Hematopoietic multipotent progenitor cell (in vitro differentiated cells): Measurements from ENCODE around the gene PUDP. TPM values are rescaled to one million over a fixed set of nuclear protein-coding genes. Genes with fewer than 3 reads are reported as not detected.
A peak's percentile ranks its signal among the peaks of the same experiment; 100 is the strongest.
"Not testable (repeated sequence)": the region's sequence is repeated elsewhere in the genome, so short reads cannot be mapped to it uniquely, and the experiment has no call there.

Experiments used
- DNase-seq, 3 donors: peaks; one replicate each; pipeline ENCODE4 v3.0.0-alpha.2; 2011 to 2015; ENCODE audit warnings: low read depth in 2 of 3, low spot score in 2 of 3
- total RNA-seq: library from RNA; depleted of rRNA; stranded (reverse); fragments of >200 nt; gene quantifications from one replicate; pipeline ENCODE4 v1.2.3, GENCODE V29; 2012

The PUDP gene
- total RNA-seq, result 3.2 TPM

DNA sequence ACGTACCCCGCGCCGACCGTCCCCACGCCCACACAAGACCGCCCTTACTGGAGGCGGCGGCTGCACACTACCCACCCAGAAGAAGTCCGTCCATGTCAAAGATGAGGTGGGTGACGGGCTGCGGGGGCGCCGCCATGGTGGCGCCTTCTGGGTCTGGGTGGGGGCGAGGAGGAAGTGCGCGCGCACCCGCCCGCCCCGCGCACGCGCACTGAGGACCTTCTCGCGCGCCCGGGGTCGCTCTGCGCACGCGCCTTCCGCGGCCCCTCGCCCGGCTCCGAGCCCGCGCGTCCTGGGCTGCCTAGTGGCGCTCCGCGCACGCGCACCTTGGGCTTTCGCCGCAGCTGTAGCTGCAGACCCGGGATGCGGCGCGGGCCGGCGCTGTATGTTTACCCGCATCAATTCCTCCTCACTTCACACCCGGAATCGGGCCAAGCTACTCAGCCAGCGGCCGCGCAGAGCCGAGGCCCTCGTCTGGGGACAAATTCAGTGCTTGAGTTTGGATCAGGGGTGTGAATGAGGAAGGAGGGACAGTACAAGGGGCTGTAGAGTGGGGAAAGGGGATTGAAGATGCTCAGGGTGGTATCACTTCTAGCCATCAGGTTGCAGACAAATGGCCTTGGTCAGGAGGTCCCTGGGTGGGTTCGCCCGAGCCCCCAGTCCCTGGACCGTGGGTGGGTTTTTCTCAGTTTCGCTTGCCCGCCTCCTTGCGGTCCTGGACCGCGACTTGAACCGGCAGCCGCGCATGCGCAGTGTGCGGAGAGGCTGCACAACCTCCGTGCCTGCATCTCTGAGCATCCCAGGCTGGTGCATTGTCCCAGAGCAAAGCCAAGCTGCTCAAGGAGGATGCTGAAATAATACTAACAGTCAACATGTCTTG is at the start of gene PUDP:
Gene PUDP, minus strand, starts transcription at position 176 of the 877 bp plus-strand sequence. Its CDS starts 40 bp downstream, at position 136.
- DNase-seq, result peak; percentile 83 to 96 (median 87)

DNA sequence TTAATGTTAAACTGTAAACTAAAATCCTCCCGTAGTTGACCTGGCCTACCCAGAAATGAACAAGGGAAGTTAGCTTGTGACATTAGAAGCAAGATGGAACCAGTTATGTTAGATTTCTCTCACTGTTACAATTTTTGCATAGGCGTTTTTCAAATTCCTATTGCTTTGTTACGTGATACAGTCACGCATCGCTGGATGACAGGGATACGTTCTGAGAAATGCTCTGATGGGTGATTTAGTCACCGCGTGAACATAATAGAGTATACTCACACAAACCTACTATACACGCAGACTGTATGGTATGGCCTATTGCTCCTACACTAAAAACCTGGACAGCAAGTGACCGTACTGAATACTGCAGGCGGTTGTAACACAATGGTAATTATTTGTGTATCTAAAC is 46.7 kb upstream of the PUDP start:
- no peak for DNase-seq

DNA sequence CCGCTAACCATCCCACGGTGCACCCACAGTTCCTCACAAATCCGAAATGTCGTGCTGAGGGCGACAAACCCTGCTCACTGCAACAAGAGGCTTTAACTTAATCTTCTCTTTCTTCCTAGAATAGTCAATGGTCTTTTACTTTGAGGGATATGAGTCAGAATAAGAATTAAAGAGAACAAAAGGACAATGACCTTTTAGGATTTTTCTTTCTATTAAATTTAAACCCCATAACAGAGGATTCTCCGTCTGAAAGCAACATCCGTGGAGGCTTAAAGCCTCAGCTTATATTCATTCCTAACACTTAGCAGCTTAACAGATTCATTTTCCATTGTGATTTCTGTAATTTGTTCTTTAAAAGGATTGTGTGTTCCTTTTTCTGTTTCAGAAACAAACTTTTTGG is 44.9 kb upstream of the PUDP start:
- no peak for DNase-seq

DNA sequence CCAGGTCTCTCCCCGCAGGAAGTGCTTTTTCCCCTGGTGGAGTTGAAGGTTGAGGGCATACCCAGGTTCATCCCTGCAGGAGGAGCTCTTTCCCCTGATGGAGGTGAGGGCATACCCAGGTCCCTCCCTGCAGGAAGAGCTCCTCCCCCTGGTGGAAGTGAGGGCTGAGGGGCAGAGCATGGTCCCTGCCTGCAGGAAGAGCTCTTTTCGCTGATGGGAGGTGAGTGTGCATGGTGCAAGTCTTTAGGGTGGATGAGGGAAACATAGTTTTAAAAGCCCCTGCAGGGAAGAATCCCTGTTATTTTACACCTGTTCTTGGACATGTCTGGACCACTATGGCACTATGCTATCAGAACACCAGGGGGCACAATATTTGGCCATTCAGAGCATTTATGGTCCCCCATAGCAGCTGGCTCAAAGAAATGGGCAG is 43.7 kb upstream of the PUDP start:
- no peak for DNase-seq

DNA sequence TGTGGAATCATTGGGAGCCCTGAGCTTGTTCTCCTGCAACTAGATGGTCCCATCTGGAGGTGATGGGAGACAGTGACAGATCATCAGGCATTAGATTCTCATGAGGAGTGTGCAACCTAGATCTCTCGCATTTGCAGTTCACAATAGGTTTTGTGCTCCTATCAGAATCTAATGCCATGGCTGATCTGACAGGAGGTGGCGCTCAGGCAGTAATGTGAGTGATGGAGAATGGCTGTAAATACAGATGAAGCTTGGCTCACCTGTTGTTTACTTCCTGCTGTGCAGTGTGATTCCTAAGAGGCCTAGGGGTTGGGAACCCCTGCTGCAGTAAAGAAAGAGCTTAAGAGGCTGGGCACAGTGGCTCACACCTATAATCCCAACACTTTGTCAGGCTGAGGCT is 42.2 kb upstream of the PUDP start:
- no peak for DNase-seq

DNA sequence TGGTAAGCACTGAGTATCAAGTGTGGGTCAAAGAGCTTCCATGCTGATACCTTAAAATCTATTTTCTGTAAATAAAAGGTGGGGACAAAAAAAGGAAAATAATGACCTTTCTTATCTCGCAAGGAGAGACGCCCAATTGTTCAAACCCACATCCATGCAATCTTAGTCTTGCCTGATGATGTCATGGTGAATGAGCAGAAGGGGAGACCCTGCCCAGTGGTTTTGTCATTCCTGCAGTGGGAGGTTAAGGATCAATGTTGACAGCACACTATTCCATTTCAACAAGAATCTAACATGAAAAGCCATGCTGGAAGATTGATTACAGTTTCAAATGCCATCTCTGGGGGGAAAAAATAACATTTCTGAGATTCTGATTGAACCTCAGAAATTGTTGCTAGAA is 40.7 kb upstream of the PUDP start:
- no peak for DNase-seq

DNA sequence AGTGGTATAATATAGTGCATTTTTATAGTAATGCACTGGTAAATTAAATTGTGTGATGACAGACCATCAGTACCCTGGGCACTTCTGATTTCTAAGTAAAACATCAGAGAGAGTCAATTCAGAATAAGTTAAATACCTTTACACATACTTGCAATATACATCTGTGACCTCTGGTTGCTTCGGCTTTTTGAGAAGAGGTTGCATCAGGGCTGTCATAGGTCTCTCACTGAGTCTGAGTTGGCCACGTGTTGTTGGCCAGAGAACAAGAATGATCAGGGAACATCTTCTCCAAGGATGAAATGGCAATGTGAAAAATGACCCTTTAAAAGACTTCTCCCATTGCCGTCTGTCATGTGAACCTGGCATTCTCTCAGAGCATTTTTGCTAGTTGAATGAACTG is 36.9 kb upstream of the PUDP start:
- DNase-seq, result no peak

DNA sequence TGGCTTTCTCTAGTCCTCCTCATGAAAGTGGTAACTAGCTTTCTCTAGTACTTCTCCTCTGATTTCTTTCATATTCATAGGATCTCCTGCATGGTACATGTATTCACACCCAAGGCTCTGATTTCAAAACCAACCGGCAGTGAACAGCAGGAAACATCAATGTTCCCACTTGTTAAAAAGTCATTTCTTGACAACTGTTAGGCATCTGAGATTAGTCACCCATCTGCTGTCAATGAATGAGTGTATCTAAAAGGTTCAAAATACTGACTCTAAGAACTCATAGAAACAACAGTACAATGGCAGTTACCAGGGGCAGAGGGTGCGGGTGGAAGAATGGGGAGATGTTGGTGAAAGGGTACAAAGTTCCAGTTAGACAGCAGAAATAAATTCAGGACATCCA is 31.5 kb upstream of the PUDP start:
- no peak for DNase-seq

DNA sequence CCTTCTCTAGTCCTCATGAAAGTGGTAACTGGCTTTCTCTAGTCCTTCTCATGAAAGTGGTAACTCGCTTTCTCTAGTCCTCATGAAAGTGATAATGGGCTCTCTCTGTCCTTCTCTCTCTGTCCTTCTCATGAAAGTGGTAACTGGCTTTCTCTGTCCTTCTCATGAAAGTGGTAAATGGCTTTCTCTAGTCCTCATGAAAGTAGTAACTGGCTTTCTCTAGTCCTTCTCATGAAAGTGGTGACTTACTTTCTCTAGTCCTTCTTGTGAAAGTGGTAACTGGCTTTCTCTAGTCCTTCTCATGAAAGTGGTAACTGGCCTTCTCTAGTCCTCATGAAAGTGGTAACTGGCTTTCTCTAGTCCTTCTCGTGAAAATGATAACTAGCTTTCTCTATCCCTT is 30.9 kb upstream of the PUDP start:
- DNase-seq, result not testable (repeated sequence)

DNA sequence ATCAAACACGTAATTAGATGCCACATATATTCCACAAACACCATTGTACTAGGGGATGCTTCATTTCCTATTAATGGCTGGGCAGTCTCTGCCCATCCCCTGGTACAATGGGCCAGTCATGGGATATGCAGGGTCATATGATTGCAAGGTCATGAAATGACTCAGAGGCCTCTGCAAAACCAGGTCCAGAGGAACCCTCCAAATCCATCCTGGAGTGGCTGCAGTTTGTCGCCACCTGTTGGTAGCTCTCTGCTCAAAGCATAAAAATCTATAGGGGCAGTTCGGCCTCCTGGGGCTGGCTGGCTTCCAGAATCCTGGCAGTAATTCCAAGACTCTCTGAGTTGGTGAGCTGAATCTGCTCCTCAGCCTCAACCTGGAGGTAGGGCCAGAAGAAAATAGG is 22.9 kb upstream of the PUDP start:
- peak in 2 of 3 donors; percentile 10 to 17 for DNase-seq

DNA sequence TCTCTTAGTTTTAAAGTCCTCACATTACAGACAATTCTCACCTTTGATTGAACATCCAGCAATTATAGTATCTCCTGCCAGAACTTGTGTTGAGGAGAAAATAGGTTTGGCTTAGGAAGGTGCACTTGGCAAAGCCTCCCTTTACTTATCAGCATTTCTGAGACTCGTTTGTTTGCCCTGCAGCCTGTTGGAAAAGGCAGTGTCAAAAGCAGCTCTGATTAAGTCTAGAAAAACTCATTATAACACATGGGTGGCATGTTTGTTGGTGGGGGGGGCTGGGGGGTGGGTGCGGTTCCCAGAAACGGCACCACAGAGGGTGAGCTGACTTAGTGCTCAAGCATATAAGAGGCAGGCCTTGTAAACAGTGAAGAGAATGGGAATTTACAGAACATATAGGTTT is 21.7 kb upstream of the PUDP start:
- DNase-seq, result no peak

DNA sequence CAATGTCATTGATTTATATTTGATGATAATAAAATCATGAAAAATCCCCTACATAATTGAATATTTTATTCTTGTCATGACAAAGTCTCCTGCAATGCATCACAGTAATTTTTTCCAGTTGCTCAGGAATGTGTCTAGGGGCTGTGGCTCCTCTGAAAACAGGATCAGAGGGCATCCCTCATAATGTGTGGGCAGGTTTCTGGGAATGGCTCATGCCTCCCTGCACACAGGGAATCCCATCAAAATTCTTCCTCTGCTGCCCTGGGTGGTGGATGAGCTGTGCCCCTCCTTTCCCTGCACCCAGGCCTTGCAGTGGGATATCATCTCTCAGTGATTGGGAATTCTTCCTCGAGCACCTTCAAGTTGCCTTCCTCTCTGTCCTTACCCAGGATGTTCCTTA is 20.4 kb upstream of the PUDP start:
- no peak for DNase-seq

DNA sequence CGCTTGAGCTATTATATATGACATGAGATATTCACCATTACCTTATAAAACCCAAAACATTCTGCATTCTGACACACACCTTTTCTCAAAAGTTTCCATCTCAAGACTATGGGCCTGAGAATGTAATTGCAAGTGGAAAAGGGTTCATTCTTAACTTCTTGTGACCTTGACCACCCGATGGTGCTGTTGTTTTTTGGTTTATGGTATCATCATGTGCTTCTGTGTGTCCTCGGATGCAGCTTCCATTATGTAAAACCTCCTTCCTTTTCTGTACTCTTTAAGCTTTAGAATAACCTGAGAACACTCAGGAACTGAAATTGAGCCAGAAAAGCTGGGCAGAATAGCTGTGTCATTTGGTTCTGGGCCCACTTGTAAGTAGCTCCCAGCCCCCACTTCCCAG is 16.2 kb upstream of the PUDP start:
- DNase-seq, result no peak

DNA sequence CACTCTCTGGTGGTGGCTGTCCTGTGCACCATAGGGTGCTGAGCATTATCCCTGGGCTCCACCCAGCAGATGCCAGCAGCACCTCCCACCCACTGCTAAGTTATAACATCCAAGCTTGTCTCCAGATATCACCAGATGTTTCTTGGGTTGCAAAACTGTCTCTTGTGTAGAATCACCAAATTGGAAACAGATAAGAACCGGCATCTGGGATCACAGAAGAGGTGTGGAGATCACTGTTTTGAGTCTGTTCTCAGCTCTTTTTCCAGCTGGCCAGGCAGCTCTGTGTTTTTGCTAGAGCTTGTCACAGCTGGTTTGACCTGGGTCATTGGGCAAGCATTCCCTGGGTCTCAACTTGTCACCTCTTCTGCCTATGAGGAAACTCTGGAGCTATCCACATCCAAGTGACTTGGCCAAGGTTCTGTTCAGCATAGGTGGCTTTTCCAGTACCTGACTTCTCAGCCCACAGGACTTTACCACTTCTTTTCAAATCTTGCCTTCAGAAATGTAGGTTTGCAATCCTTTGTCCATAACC is 15.3 kb upstream of the PUDP start:
- no peak for DNase-seq

DNA sequence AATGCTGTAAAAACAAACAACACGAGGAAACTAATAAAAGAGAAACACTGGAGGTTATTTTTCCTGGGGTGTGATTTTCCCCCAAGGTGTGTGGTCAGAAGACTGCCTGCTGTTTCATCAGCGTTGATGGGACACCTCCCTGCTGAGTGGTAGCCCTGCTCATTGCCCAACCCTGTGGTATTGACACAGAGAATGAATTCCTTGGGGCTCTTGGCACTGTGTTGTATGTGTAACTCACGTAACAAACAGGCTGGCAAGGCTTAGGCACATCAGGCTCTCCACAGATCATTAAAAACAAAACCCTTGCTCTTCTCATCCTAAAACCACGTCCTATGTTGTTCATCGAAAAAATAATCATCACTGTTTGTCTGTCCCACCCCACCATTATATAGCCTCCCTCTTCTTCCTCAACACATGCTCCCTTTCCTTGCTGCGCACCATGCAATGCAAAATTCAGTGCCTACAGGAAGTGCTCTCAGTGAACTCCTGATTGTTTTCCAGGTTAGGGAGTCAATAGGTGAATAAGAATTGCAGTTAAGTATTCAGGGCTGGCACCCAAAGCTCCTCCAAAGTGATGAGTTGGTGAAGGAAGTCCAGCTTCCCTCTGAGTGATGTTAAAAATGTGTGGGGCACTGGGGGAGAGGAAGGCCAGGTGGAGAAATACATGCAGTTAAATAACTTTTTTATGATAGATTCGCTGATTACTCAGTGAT is 11.4 kb upstream of the PUDP start:
- DNase-seq, result no peak

DNA sequence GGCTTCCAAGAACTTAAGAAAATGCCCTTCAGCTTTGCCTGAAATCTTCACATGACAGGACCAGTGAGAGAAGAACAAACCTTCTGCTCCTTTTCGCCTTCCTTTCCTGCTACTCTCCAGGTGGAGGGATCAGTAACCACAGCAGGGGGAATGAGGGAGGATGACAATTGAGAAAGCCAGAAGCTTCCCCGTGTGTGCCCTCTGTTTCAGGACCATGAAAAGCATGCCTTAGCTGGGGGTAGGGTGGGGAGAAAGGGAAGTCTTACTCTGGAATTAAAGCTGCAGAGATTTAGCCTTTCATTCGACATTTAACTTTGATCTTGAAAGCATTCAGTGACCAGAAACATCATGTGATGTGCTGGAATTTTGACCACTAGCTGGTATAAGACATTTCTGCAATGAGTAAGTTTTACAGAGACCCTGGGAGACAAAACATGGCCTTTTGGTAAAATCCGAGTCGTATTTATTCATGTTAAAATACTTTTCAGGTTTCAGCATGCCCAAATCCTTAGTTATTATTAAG is 10.6 kb upstream of the PUDP start:
- DNase-seq, result no peak

DNA sequence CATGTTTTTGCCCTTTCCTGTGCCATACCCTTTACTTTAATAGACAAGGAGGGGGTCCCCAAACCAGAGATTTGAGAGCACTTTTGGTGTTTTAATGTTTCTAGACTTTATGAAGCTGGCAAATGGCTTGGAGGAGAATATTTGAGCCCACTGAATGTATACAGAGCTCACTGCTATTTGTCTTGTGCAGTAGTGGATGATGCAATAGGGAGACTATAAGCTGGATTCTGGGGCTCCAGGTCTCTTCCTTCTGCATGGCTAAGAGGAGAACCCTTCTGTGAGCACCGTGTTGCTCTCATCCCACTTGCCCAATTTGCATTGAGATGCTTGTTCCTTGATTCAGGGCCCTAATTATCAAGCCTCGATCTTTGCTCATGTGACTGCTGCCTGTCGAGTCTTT is 8.9 kb upstream of the PUDP start:
- no peak for DNase-seq

DNA sequence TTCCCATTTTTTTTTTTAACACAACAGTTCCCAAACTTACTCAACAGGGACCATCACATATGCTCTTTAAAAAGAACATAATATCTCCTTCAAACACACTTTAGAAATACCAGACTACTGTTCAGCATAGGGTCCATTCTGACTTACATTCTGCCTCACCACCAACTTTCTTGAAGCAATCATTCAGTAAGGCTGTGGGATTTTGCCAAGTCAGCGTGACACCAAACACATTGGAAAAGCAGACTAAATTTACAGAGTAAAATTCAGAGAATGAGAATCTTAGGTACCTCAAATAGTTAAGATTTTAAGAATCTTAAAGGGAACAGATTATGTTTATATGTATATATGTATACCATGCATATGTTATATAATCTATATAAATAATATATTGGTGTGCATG is 7.2 kb upstream of the PUDP start:
- DNase-seq, result no peak

DNA sequence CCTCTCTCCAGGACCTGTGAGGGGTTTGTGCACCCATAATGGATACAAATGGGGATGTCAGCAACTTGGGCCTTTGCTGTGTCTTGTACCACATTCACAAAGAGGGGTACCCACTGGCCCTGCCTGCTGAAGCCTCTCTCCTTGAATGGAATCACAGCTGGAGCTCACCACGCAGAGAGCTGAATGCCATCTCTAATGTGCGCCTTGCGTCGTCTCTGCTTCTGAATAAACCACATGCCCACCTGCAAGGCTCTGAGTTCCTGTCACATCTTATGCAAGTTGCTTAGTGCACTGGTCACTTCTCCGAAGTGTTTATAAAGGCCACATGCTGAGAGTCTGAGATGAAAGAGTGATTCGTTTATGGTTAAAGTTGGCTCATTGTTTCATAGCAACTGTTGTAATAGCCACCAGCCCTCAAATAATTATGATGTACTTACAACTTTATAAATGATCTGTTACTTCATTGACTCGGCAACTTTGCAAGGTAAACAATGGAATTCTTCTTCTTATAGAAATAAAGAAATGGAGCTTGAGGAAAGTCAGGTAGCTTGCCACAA is 6.2 kb upstream of the PUDP start:
- DNase-seq, result no peak

DNA sequence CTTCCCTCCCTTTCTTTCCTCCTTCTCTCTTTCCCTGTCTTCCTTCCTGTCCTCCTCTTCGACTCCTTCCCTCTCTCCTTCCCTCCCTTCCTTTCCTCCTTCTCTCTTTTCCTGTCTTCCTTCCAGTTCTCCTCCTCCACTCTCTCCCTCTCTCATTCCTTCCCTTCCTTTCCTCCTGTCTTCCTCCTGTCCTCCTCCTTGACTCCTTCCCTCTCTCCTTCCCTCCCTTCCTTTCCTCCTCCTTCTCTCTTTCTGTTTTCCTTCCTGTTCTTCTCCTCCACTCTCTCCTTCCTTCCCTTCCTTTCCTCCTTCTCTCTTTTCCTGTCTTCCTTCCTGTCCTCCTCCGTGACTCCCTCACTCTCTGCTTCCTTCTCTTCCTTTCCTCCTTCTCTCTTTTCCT is 5.3 kb upstream of the PUDP start:
- no peak for DNase-seq

DNA sequence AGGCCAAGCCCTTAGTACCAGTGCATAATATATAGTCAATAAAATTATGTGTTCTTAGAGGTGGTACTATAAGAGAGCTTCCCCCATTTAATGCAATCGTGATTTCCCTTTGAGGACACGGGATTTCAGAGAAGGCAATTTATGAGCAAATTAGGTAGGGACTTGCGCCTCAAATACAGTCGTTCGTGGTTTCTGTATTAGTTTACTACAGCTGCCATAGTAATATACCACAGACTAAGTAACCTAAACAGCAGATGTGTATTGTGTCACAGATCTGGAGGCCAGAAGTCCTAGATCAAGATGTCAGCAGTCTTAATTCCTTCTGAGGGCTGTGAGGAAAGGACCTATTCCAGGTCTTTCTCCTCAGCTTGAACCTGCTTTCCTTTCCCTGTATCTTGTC is 1.5 kb upstream of the PUDP start:
- no peak for DNase-seq
